HG03565 (cell line): ENCODE measurements around the gene HNRNPA1.
"Not testable (repeated sequence)": the region's sequence is repeated elsewhere in the genome, so short reads cannot be mapped to it uniquely, and the experiment has no call there.

ENCODE experiments used
- ATAC-seq: cut with Tn5 transposase; IDR thresholded peaks from one replicate; pipeline ENCODE4 v1.9.1; 2021; ENCODE audit warnings: mild to moderate bottlenecking, moderate library complexity; ENCODE audit not compliant: unreplicated experiment

HNRNPA1 gene

DNA sequence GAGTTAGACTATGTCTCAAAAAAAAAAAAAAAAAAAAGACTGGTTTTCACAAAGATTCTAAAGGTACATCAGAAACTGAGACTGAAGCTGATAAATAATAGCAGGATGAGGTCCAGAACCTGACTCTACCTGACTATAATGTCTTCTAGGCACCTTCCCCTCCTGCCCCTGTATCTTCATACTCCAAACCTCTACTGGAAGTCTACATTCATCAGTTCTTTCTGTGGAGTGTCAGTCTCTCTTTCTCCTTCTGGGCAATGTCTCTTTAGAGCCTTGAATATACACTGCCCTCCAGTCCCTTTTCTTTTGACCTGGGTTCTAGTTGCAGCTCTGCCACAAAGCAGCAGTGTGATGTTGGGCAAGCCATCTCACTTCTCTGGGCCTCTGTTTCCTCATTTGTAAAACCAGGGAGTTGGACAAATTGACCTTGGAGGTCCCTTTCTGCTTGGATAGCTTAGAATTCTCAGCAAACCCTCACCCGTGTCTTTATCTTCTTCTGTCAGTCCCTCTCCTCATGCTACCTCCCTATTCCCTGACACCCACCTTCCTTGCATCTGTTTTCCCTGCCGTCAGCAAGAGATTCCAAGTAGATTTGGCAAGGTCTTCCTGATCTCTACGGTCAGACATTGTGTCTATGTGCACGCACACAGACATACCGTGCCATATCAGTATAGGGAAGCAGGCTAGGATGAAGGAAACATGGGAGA is 16.0 kb downstream of the HNRNPA1 start:
- ATAC-seq, result no peak

- no peak for ATAC-seq
Measured at GRCh38 chr12:54298904-54299303, 18.4 kb downstream of the HNRNPA1 start.

- no peak for ATAC-seq
Measured at GRCh38 chr12:54299515-54300224, 19.1 kb downstream of the HNRNPA1 start.

DNA sequence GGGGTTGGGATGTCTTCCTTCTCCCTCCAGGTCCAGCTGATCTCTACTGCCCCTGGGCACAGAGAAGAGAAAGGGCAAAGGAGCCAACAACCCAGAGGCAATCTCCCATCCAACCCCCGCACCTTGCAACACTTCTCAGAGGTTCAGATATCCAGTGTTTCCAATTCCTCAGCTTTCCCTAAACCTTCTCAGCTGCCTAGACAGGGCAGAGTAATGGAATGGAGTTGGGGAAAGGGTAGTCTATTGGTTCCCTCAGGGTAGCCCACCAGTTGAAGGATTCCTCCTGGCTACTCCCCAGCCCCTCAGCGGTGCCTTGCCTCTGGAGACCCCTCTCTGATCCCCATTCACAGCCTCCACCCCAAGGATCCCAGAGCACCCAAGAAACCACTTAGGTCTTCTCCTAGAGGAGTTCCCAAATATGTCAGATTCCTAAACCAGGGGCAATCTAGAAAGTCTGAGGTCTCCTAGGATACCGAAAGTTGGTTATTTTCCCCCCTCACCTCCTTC is 19.8 kb downstream of the HNRNPA1 start:
- no peak for ATAC-seq

- no peak for ATAC-seq
Measured at GRCh38 chr12:54300732-54301427, 20.4 kb downstream of the HNRNPA1 start, which contains the start of gene NFE2. Gene NFE2 (minus strand): TSS chr12:54301015. CDS start chr12:54295248, 5,767 bp downstream.

DNA sequence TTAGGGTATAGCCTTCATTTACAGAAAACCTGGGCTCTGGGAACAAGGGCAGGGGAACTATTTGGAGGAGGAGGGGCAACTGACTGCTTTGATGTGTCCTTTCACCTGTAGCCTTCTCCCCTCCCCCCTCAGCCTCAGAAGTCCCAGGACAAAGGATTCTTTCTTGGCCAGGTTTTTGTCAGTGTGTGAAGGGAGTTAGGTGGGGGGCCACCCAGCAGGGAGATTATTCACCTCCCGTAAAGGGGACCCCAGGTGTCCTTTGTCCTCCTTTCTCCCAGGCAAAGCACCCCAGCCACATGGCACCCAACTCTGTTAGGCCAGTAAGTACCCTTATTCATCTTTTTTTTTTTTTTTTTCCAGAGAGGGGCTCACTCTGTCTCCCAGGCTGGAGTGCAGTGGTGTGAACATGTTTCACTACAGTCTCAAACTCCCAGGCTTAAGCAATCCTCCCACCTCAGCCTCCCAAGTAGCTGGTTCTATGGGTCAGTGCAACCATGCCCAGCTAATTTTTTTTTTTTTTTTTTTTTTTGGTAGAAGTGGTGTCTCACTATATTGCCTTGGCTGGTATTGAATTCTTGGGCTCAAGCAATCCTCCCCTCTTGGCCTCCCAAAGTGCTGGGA is 21.0 kb downstream of the HNRNPA1 start:
- ATAC-seq, result no peak

GRCh38 chr12:54303640-54304039 is 23.1 kb downstream of the HNRNPA1 start:
- no peak for ATAC-seq

DNA sequence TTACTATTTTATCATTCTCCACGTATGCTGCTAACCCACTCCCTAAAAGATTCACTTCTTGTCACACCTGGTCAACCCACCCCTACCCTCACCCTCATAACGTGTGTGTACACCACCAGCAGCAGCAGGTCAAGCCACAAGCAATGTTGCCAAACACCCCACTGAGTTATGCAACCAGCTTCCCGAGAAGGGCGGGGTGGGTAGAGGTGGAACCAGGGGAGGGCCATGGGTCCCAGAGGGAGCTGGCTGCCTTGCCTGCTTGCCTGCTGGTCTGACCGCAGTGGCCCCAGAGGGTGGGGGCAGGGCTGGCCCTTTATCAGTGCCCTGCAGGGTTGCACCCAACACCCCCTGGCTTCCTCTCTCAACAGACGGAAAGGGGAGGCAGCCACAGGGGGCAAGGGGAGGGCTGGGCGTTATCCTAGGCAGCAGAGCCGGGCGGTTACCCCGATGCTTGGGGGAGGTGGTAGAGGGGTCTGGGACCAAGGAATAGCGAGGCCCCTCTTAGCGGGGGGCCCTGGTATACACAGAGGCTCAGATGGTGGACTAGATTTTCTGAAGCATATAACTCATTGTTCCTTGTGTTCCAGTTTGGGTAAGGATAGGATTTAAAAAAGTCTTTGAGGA is 23.8 kb downstream of the HNRNPA1 start:
- ATAC-seq, result no peak

GRCh38 chr12:54306925-54307741 is 26.6 kb downstream of the HNRNPA1 start:
- ATAC-seq, result no peak

GRCh38 chr12:54311051-54311450 is 30.5 kb downstream of the HNRNPA1 start:
- no peak for ATAC-seq

DNA sequence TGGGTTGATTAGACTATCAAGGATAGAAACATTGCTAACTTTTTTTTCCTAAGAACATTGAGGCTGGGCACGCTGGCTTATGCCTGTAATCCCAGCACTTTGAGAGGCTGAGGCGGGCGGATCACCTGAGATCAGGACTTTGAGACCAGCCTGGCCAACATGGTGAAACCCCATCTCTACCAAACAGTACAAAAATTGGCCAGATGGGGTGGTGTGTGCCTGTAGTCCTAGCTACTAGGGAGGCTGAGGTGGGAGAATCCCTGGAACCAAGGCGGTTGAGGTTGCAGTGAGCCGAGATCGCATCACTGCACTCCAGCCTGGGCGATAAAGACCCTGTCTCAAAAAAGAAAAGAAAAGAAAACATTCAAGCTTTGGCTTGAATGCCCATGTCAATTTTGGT is 31.8 kb downstream of the HNRNPA1 start:
- ATAC-seq, result not testable (repeated sequence)

GRCh38 chr12:54321363-54321762 is 40.8 kb downstream of the HNRNPA1 start:
- no peak for ATAC-seq

DNA sequence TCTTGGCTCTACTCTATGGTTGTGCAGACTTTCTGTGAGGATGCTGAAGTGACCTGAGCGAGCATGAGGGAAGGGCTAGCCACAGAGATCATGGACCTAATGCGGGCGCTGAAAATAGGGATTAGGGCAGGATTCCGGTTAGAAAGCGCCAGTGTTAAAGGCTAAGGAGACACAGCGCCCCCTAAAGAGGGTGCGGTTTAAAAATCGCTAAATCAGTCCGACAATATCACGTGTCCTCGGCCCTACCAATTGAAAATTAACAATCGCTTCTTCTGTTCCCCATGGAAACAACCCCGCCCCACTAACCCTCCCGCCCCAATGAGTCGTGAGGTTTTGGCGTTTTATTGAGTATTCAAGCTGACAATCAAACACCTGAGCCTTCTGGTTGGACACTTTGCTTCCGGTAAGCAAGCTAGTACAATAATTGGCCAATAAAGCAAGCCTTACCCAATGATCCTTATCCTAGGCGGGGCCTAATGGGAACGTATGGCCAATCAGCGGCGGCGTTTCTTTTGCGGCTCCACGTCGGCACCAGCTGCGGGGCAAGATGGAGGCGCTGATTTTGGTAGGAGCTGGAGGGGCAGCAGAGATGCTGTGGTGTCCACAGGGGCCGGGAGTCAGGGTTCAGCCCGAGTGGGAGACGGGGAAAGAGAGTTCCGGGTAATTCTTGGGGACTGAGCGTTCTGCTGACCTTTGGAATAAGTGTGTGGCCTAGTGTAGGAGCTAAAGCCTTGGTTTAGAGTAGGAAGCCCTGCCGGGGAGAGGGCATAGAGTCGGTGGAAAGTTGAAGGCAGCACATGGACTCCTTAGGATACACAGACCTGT is 44.3 kb downstream of the HNRNPA1 start, which contains the start of gene COPZ1:
Gene COPZ1, plus strand, starts transcription at position 515 of the 825 bp plus-strand sequence. Its CDS starts 33 bp downstream, at position 548.
- ATAC-seq, result peak; percentile 98

GRCh38 chr12:54325442-54326109 is 45.0 kb downstream of the HNRNPA1 start:
- ATAC-seq, result not testable (repeated sequence)

- ATAC-seq, result no peak
Measured at GRCh38 chr12:54328595-54329337, 48.2 kb downstream of the HNRNPA1 start.

DNA sequence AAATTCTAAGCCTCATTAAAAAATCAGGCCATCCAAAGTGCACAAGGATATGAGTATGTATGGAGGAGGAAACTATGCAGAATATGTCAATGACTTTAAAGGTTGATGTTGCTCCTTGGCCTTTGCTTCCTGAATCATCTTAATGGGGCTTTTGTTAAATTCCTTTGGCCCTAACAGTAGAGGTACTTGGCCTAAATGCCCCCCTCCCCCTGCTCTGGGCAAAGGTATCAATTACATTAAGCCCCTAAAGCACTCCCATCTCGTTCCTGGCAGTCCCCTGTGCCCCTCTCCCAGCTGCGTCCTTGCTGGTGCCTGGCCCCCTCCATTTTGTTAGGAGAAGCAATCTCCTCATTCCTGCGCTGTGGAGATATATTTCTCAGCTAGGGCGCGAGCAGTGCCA is 49.2 kb downstream of the HNRNPA1 start:
- ATAC-seq, result no peak

DNA sequence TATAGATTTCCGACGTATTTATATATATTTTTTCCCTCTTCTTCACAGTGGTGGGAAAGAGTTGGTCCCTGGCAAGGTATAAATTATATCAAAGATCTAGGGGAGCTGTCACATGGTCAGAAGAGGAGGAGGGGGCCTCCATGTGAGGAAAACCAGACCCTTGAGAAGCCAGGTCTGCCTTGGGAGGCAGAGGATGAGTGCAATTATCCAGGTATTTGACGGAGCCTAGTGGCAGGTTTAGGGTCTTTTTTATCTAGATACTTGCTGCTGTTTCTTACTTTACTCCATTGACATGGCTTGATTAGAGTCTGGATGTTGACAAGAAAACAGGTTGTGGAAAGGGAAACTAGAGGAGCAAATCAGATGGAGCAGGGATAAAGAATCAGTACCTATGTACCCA is 49.9 kb downstream of the HNRNPA1 start:
- no peak for ATAC-seq

DNA sequence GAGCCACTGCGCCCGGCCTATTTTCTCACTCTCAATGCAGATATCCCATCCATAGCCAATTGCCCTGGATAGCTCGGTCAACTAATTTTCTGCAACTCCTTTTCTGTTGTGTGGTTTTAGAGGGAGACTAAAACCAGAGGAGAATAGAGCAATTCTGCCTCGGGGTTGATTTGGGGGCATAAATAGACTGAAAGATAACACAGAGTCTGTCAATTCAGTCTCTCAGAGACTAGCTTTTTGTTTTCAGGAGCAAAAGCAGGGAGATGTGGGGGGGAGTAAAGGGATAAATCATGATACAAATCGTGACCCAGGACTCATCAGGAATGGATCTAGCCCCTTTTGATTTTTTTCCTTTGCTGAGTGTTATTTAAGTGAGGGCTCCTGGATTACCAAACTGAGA is 50.9 kb downstream of the HNRNPA1 start:
- ATAC-seq, result no peak
